ENCODE measurements around the gene CCDC32. TPM values are rescaled to one million over a fixed set of nuclear protein-coding genes. Genes with fewer than 3 reads are reported as not detected.

CCDC32 gene
- total RNA-seq, 2 donors from 2014 or later = 7.6 to 21.0 TPM

GRCh38 chr15:40598672-40599071, 33.8 kb upstream of the CCDC32 start:
- H3K27me3 ChIP-seq = no peaks in the 10 kb centered on the region
- no peak for TF ChIP-seq CTCF (IDR thresholded peaks at IDR 0.05)
- no peak for TF ChIP-seq POLR2A (IDR thresholded peaks at IDR 0.05)
- H3K4me3 ChIP-seq = no peak overlapping the region
- no peak overlapping the region for H3K27ac ChIP-seq
- H3K9me3 ChIP-seq = no peaks in the 10 kb centered on the region
- whole genome bisulfite sequencing, 2 donors = 64 to 83% methylated on average over 4 of the region's 4 CpGs
- H3K36me3 ChIP-seq (replicated peaks in 1 of 2; ENCODE audit: insufficient read depth in 1 of 2, low read depth in 2 of 2) = no peaks in the 10 kb centered on the region
- intact Hi-C loops (cut with DNase I) = no loop called here
- peaks cover 10% of the 10 kb centered on the region for H3K4me1 ChIP-seq
- DNase-seq (no peak), ATAC-seq (no peak)

- intact Hi-C loops (cut with DNase I) = no loop called here
- Histone ChIP-seq H3K36me3 (replicated peaks in 1 of 2; ENCODE audit: insufficient read depth in 1 of 2, low read depth in 2 of 2) (no peaks in the 10 kb centered on the region), H3K9me3 (no peaks in the 10 kb centered on the region), H3K4me1 (peaks cover 10% of the 10 kb centered on the region), H3K27me3 (no peaks in the 10 kb centered on the region), H3K27ac (no peak overlapping the region), H3K4me3 (no peak overlapping the region)
- TF ChIP-seq CTCF (IDR thresholded peaks at IDR 0.05) (no peak), POLR2A (IDR thresholded peaks at IDR 0.05) (no peak)
- 55 to 59% methylated on average over 3 of the region's 3 CpGs for WGBS, 2 donors
- DNase-seq = no peak
- ATAC-seq = no peak
Observed at GRCh38 chr15:40598126-40598525, 33.3 kb upstream of the CCDC32 start.

GRCh38 chr15:40597024-40597423, 32.2 kb upstream of the CCDC32 start:
- Histone ChIP-seq H3K36me3 (replicated peaks in 1 of 2; ENCODE audit: insufficient read depth in 1 of 2, low read depth in 2 of 2) (no peaks in the 10 kb centered on the region), H3K4me3 (no peak overlapping the region), H3K27me3 (no peaks in the 10 kb centered on the region), H3K4me1 (peaks cover 10% of the 10 kb centered on the region), H3K9me3 (no peaks in the 10 kb centered on the region), H3K27ac (no peak overlapping the region)
- ATAC-seq (no peak), DNase-seq (no peak)
- intact Hi-C loops (cut with DNase I) = no loop called here
- 97 to 100% methylated on average over 2 of the region's 2 CpGs for WGBS, 2 donors
- TF ChIP-seq CTCF (IDR thresholded peaks at IDR 0.05) (no peak), POLR2A (IDR thresholded peaks at IDR 0.05) (no peak)

GRCh38 chr15:40595773-40596172, 30.9 kb upstream of the CCDC32 start:
- ATAC-seq = no peak
- intact Hi-C loops (cut with DNase I) = no loop called here
- no peak for TF ChIP-seq CTCF (IDR thresholded peaks at IDR 0.05)
- no peak for TF ChIP-seq POLR2A (IDR thresholded peaks at IDR 0.05)
- Histone ChIP-seq H3K4me1 (peaks cover 10% of the 10 kb centered on the region), H3K36me3 (replicated peaks in 1 of 2; ENCODE audit: insufficient read depth in 1 of 2, low read depth in 2 of 2) (no peaks in the 10 kb centered on the region), H3K27ac (no peak overlapping the region), H3K4me3 (no peak overlapping the region), H3K27me3 (no peaks in the 10 kb centered on the region), H3K9me3 (no peaks in the 10 kb centered on the region)
- WGBS, 2 donors = 50 to 59% methylated on average over 5 of the region's 5 CpGs
- DNase-seq = no peak

- Histone ChIP-seq H3K27me3 (no peaks in the 10 kb centered on the region), H3K36me3 (replicated peaks in 1 of 2; ENCODE audit: insufficient read depth in 1 of 2, low read depth in 2 of 2) (no peaks in the 10 kb centered on the region), H3K27ac (no peak overlapping the region), H3K9me3 (no peaks in the 10 kb centered on the region), H3K4me1 (peaks cover 10% of the 10 kb centered on the region), H3K4me3 (no peak overlapping the region)
- no peak for TF ChIP-seq POLR2A (IDR thresholded peaks at IDR 0.05)
- no peak for TF ChIP-seq CTCF (IDR thresholded peaks at IDR 0.05)
- no peak for DNase-seq
- WGBS, 2 donors = 30 to 31% methylated on average over 5 of the region's 5 CpGs
- no peak for ATAC-seq
- intact Hi-C loops (cut with DNase I) = no loop called here
Observed at GRCh38 chr15:40595219-40595618, 30.4 kb upstream of the CCDC32 start.
